ENCODE measurements around the gene HIP1. TPM values are rescaled to one million over a fixed set of nuclear protein-coding genes. Genes with fewer than 3 reads are reported as not detected.

HIP1 gene
- total and polyA plus RNA-seq, 9 of the 15 experiments (the other 6 are each of a cell fraction or from before 2014, with no cell fraction given): 2.4 to 13.7 (median 9.5) TPM

GRCh38 chr7:75732764-75733630, 5.7 kb downstream of the HIP1 start (continued):
- TF ChIP-seq ZNF431 (CRISPR knock-in tag; IDR thresholded peaks at IDR 0.05): peak; percentile 41; the same call in 1 of the 2 replicates
- peak; percentile 34; the same call in 1 of the 2 replicates for TF ChIP-seq ZBTB7A (IDR thresholded peaks at IDR 0.05; ENCODE audit: borderline replicate concordance, control insufficient read depth, low read depth, low read length)
- no peak for TF ChIP-seq RBM39 (optimal IDR thresholded peaks at IDR 0.05; ENCODE audit: low read depth, low read length)
- TF ChIP-seq CTCF (IDR thresholded peaks at IDR 0.05 in 2 of 3, conservative IDR thresholded peaks at IDR 0.05 in 1 of 3; ENCODE audit: insufficient read depth in 2 of 3, low read depth in 1 of 3, low read length in 3 of 3): 0 out of 6 replicates have a peak, but pooled peaks of 1 of the 3 experiments have one; percentile 2
- TF ChIP-seq MNT (conservative IDR thresholded peaks at IDR 0.05): peak in 1 of 2 experiments; percentile 29; a peak in 1 of 4 replicates
- no peak for TF ChIP-seq TRIM24 (IDR thresholded peaks at IDR 0.05)
- no peak for TF ChIP-seq HNRNPLL (IDR thresholded peaks at IDR 0.05; ENCODE audit: low read depth, low read length, poor library complexity, severe bottlenecking)
- TF ChIP-seq SMARCE1 (IDR thresholded peaks at IDR 0.05): peak; percentile 39; the same call in 1 of the 2 replicates
- TF ChIP-seq, protein P1, sequence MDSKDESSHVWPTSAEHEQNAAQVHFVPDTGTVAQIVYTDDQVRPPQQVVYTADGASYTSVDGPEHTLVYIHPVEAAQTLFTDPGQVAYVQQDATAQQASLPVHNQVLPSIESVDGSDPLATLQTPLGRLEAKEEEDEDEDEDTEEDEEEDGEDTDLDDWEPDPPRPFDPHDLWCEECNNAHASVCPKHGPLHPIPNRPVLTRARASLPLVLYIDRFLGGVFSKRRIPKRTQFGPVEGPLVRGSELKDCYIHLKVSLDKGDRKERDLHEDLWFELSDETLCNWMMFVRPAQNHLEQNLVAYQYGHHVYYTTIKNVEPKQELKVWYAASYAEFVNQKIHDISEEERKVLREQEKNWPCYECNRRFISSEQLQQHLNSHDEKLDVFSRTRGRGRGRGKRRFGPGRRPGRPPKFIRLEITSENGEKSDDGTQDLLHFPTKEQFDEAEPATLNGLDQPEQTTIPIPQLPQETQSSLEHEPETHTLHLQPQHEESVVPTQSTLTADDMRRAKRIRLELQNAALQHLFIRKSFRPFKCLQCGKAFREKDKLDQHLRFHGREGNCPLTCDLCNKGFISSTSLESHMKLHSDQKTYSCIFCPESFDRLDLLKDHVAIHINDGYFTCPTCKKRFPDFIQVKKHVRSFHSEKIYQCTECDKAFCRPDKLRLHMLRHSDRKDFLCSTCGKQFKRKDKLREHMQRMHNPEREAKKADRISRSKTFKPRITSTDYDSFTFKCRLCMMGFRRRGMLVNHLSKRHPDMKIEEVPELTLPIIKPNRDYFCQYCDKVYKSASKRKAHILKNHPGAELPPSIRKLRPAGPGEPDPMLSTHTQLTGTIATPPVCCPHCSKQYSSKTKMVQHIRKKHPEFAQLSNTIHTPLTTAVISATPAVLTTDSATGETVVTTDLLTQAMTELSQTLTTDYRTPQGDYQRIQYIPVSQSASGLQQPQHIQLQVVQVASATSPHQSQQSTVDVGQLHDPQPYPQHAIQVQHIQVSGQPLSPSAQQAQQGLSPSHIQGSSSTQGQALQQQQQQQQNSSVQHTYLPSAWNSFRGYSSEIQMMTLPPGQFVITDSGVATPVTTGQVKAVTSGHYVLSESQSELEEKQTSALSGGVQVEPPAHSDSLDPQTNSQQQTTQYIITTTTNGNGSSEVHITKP (IDR thresholded peaks at IDR 0.05; ENCODE audit: partially characterized antibody): peak; percentile 86
- peak; percentile 50; the same call in 1 of the 2 replicates for TF ChIP-seq SMARCA4 (IDR thresholded peaks at IDR 0.05)
- no peak for TF ChIP-seq ARNT (IDR thresholded peaks at IDR 0.05)
- TF ChIP-seq ZNF395 (CRISPR knock-in tag; IDR thresholded peaks at IDR 0.05): 0 out of 2 replicates have a peak, but pooled peaks have one; percentile 60
- TF ChIP-seq, protein P2, sequence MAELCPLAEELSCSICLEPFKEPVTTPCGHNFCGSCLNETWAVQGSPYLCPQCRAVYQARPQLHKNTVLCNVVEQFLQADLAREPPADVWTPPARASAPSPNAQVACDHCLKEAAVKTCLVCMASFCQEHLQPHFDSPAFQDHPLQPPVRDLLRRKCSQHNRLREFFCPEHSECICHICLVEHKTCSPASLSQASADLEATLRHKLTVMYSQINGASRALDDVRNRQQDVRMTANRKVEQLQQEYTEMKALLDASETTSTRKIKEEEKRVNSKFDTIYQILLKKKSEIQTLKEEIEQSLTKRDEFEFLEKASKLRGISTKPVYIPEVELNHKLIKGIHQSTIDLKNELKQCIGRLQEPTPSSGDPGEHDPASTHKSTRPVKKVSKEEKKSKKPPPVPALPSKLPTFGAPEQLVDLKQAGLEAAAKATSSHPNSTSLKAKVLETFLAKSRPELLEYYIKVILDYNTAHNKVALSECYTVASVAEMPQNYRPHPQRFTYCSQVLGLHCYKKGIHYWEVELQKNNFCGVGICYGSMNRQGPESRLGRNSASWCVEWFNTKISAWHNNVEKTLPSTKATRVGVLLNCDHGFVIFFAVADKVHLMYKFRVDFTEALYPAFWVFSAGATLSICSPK (IDR thresholded peaks at IDR 0.05; ENCODE audit: borderline replicate concordance): 0 out of 2 replicates have a peak, but pooled peaks have one; percentile 84
- no peak for TF ChIP-seq U2AF1 (optimal IDR thresholded peaks at IDR 0.05; ENCODE audit: low read depth, low read length)
- TF ChIP-seq NFE2 (IDR thresholded peaks at IDR 0.05; ENCODE audit: low read depth): peak; percentile 59; the same call in 1 of the 2 replicates
- 0 out of 2 replicates have a peak, but pooled peaks have one; percentile 30 for TF ChIP-seq TARDBP (IDR thresholded peaks at IDR 0.05)
